ENCODE results near the gene GNAO1.

The GNAO1 gene

GRCh38 chr16:56278196-56278855, 87.0 kb downstream of the GNAO1 start:
- Histone ChIP-seq H3K4me3 (ENCODE audit: low read depth in 1 of 2, low read length in 2 of 2) (no peak overlapping the region), H3K4me1 (ENCODE audit: control insufficient read depth in 1 of 2, insufficient read depth in 2 of 2, low read length in 2 of 2) (peaks cover 0 to 13% of the 10 kb centered on the region in 2 donors), H3K9me3 (ENCODE audit: control insufficient read depth in 1 of 2, low read length in 2 of 2) (no peaks in the 10 kb centered on the region), H3K36me3 (ENCODE audit: control insufficient read depth in 1 of 2, insufficient read depth in 2 of 2, low read length in 2 of 2) (no peaks in the 10 kb centered on the region), H3K27me3 (ENCODE audit: low read depth, low read length) (no peaks in the 10 kb centered on the region), H3K27ac (ENCODE audit: low read length) (no peak overlapping the region)

- no peaks in the 10 kb centered on the region for H3K27me3 ChIP-seq (ENCODE audit: low read depth, low read length)
- peaks cover 0 to 13% of the 10 kb centered on the region in 2 donors for H3K4me1 ChIP-seq (ENCODE audit: control insufficient read depth in 1 of 2, insufficient read depth in 2 of 2, low read length in 2 of 2)
- H3K27ac ChIP-seq (ENCODE audit: low read length), result no peak overlapping the region
- no peaks in the 10 kb centered on the region for H3K9me3 ChIP-seq (ENCODE audit: control insufficient read depth in 1 of 2, low read length in 2 of 2)
- H3K36me3 ChIP-seq (ENCODE audit: control insufficient read depth in 1 of 2, insufficient read depth in 2 of 2, low read length in 2 of 2), result no peaks in the 10 kb centered on the region
- no peak overlapping the region for H3K4me3 ChIP-seq (ENCODE audit: low read depth in 1 of 2, low read length in 2 of 2)
Observed at GRCh38 chr16:56279132-56279531, 87.8 kb downstream of the GNAO1 start.

GRCh38 chr16:56279914-56280313, 88.6 kb downstream of the GNAO1 start:
- Histone ChIP-seq H3K27ac (ENCODE audit: low read length) (no peak overlapping the region), H3K4me3 (ENCODE audit: low read depth in 1 of 2, low read length in 2 of 2) (no peak overlapping the region), H3K4me1 (ENCODE audit: control insufficient read depth in 1 of 2, insufficient read depth in 2 of 2, low read length in 2 of 2) (peaks cover 0 to 13% of the 10 kb centered on the region in 2 donors), H3K36me3 (ENCODE audit: control insufficient read depth in 1 of 2, insufficient read depth in 2 of 2, low read length in 2 of 2) (no peaks in the 10 kb centered on the region), H3K27me3 (ENCODE audit: low read depth, low read length) (no peaks in the 10 kb centered on the region), H3K9me3 (ENCODE audit: control insufficient read depth in 1 of 2, low read length in 2 of 2) (no peaks in the 10 kb centered on the region)

GRCh38 chr16:56281249-56281805, 90.0 kb downstream of the GNAO1 start:
- no peak overlapping the region for H3K27ac ChIP-seq (ENCODE audit: low read length)
- no peak overlapping the region for H3K4me3 ChIP-seq (ENCODE audit: low read depth in 1 of 2, low read length in 2 of 2)

GRCh38 chr16:56282451-56282850, 91.2 kb downstream of the GNAO1 start:
- Histone ChIP-seq H3K27ac (ENCODE audit: low read length) (no peak overlapping the region), H3K9me3 (ENCODE audit: control insufficient read depth in 1 of 2, low read length in 2 of 2) (no peaks in the 10 kb centered on the region), H3K4me3 (ENCODE audit: low read depth in 1 of 2, low read length in 2 of 2) (no peak overlapping the region), H3K4me1 (ENCODE audit: control insufficient read depth in 1 of 2, insufficient read depth in 2 of 2, low read length in 2 of 2) (peaks cover 0 to under 1% of the 10 kb centered on the region in 2 donors), H3K27me3 (ENCODE audit: low read depth, low read length) (no peaks in the 10 kb centered on the region), H3K36me3 (ENCODE audit: control insufficient read depth in 1 of 2, insufficient read depth in 2 of 2, low read length in 2 of 2) (no peaks in the 10 kb centered on the region)

More at GRCh38 chr16:56281249-56281805, 90.0 kb downstream of the GNAO1 start:
- Histone ChIP-seq H3K4me1 (ENCODE audit: control insufficient read depth in 1 of 2, insufficient read depth in 2 of 2, low read length in 2 of 2) (peaks cover 0 to 12% of the 10 kb centered on the region in 2 donors), H3K36me3 (ENCODE audit: control insufficient read depth in 1 of 2, insufficient read depth in 2 of 2, low read length in 2 of 2) (no peaks in the 10 kb centered on the region), H3K27me3 (ENCODE audit: low read depth, low read length) (no peaks in the 10 kb centered on the region), H3K9me3 (ENCODE audit: control insufficient read depth in 1 of 2, low read length in 2 of 2) (no peaks in the 10 kb centered on the region)

GRCh38 chr16:56284521-56284920, 93.2 kb downstream of the GNAO1 start:
- H3K4me1 ChIP-seq (ENCODE audit: control insufficient read depth in 1 of 2, insufficient read depth in 2 of 2, low read length in 2 of 2), result no peaks in the 10 kb centered on the region
- no peak overlapping the region for H3K27ac ChIP-seq (ENCODE audit: low read length)
- no peaks in the 10 kb centered on the region for H3K27me3 ChIP-seq (ENCODE audit: low read depth, low read length)
- H3K4me3 ChIP-seq (ENCODE audit: low read depth in 1 of 2, low read length in 2 of 2), result no peak overlapping the region
- H3K9me3 ChIP-seq (ENCODE audit: control insufficient read depth in 1 of 2, low read length in 2 of 2), result no peaks in the 10 kb centered on the region
- H3K36me3 ChIP-seq (ENCODE audit: control insufficient read depth in 1 of 2, insufficient read depth in 2 of 2, low read length in 2 of 2), result no peaks in the 10 kb centered on the region

GRCh38 chr16:56286809-56287208, 95.5 kb downstream of the GNAO1 start:
- Histone ChIP-seq H3K9me3 (ENCODE audit: control insufficient read depth in 1 of 2, low read length in 2 of 2) (no peaks in the 10 kb centered on the region), H3K27me3 (ENCODE audit: low read depth, low read length) (no peaks in the 10 kb centered on the region), H3K36me3 (ENCODE audit: control insufficient read depth in 1 of 2, insufficient read depth in 2 of 2, low read length in 2 of 2) (no peaks in the 10 kb centered on the region), H3K4me1 (ENCODE audit: control insufficient read depth in 1 of 2, insufficient read depth in 2 of 2, low read length in 2 of 2) (no peaks in the 10 kb centered on the region), H3K4me3 (ENCODE audit: low read depth in 1 of 2, low read length in 2 of 2) (no peak overlapping the region), H3K27ac (ENCODE audit: low read length) (no peak overlapping the region)

- H3K9me3 ChIP-seq (ENCODE audit: control insufficient read depth in 1 of 2, low read length in 2 of 2), result no peaks in the 10 kb centered on the region
- H3K27ac ChIP-seq (ENCODE audit: low read length), result no peak overlapping the region
- H3K27me3 ChIP-seq (ENCODE audit: low read depth, low read length), result no peaks in the 10 kb centered on the region
- H3K36me3 ChIP-seq (ENCODE audit: control insufficient read depth in 1 of 2, insufficient read depth in 2 of 2, low read length in 2 of 2), result no peaks in the 10 kb centered on the region
- H3K4me3 ChIP-seq (ENCODE audit: low read depth in 1 of 2, low read length in 2 of 2), result no peak overlapping the region
- H3K4me1 ChIP-seq (ENCODE audit: control insufficient read depth in 1 of 2, insufficient read depth in 2 of 2, low read length in 2 of 2), result no peaks in the 10 kb centered on the region
Observed at GRCh38 chr16:56288019-56288418, 96.7 kb downstream of the GNAO1 start.

- H3K27me3 ChIP-seq (ENCODE audit: low read depth, low read length), result no peaks in the 10 kb centered on the region
- peaks cover 3 to 9% of the 10 kb centered on the region in 2 donors for H3K4me1 ChIP-seq (ENCODE audit: control insufficient read depth in 1 of 2, insufficient read depth in 2 of 2, low read length in 2 of 2)
- no peak overlapping the region for H3K27ac ChIP-seq (ENCODE audit: low read length)
- no peaks in the 10 kb centered on the region for H3K9me3 ChIP-seq (ENCODE audit: control insufficient read depth in 1 of 2, low read length in 2 of 2)
- H3K36me3 ChIP-seq (ENCODE audit: control insufficient read depth in 1 of 2, insufficient read depth in 2 of 2, low read length in 2 of 2), result no peaks in the 10 kb centered on the region
- no peak overlapping the region for H3K4me3 ChIP-seq (ENCODE audit: low read depth in 1 of 2, low read length in 2 of 2)
Observed at GRCh38 chr16:56289416-56289815, 98.1 kb downstream of the GNAO1 start.

- H3K9me3 ChIP-seq (ENCODE audit: control insufficient read depth in 1 of 2, low read length in 2 of 2), result no peaks in the 10 kb centered on the region
- H3K4me1 ChIP-seq (ENCODE audit: control insufficient read depth in 1 of 2, insufficient read depth in 2 of 2, low read length in 2 of 2), result peaks cover 4 to 12% of the 10 kb centered on the region in 2 donors
- no peaks in the 10 kb centered on the region for H3K36me3 ChIP-seq (ENCODE audit: control insufficient read depth in 1 of 2, insufficient read depth in 2 of 2, low read length in 2 of 2)
- no peaks in the 10 kb centered on the region for H3K27me3 ChIP-seq (ENCODE audit: low read depth, low read length)
- no peak overlapping the region for H3K27ac ChIP-seq (ENCODE audit: low read length)
- no peak overlapping the region for H3K4me3 ChIP-seq (ENCODE audit: low read depth in 1 of 2, low read length in 2 of 2)
Observed at GRCh38 chr16:56289862-56290261, 98.6 kb downstream of the GNAO1 start.

GRCh38 chr16:56294014-56294413, 102.7 kb downstream of the GNAO1 start:
- no peak overlapping the region for H3K27ac ChIP-seq (ENCODE audit: low read length)
- no peaks in the 10 kb centered on the region for H3K9me3 ChIP-seq (ENCODE audit: control insufficient read depth in 1 of 2, low read length in 2 of 2)
- peaks cover 12 to 30% of the 10 kb centered on the region in 2 donors for H3K4me1 ChIP-seq (ENCODE audit: control insufficient read depth in 1 of 2, insufficient read depth in 2 of 2, low read length in 2 of 2)
- H3K27me3 ChIP-seq (ENCODE audit: low read depth, low read length), result no peaks in the 10 kb centered on the region
- H3K4me3 ChIP-seq (ENCODE audit: low read depth in 1 of 2, low read length in 2 of 2), result no peak overlapping the region
- no peaks in the 10 kb centered on the region for H3K36me3 ChIP-seq (ENCODE audit: control insufficient read depth in 1 of 2, insufficient read depth in 2 of 2, low read length in 2 of 2)

GRCh38 chr16:56294579-56294978, 103.3 kb downstream of the GNAO1 start:
- peaks cover 12 to 31% of the 10 kb centered on the region in 2 donors for H3K4me1 ChIP-seq (ENCODE audit: control insufficient read depth in 1 of 2, insufficient read depth in 2 of 2, low read length in 2 of 2)
- no peak overlapping the region for H3K4me3 ChIP-seq (ENCODE audit: low read depth in 1 of 2, low read length in 2 of 2)
- no peaks in the 10 kb centered on the region for H3K9me3 ChIP-seq (ENCODE audit: control insufficient read depth in 1 of 2, low read length in 2 of 2)
- peak overlapping the region; percentile 24 for H3K27ac ChIP-seq (ENCODE audit: low read length)
- no peaks in the 10 kb centered on the region for H3K27me3 ChIP-seq (ENCODE audit: low read depth, low read length)
- H3K36me3 ChIP-seq (ENCODE audit: control insufficient read depth in 1 of 2, insufficient read depth in 2 of 2, low read length in 2 of 2), result no peaks in the 10 kb centered on the region
